HL-60 (cell line): ENCODE measurements around the gene PLCD1.

Experiments
- DNase-seq, 2 experiments: peaks; one replicate each; pipeline ENCODE4 v3.0.0-alpha.2; 2010 to 2020; ENCODE audit warnings: low read depth in 1 of 2, low spot score in 1 of 2
- H3K27ac ChIP-seq: fragments of 250-450 bp; sonication (Bioruptor Pico); replicated peaks from 2 replicates; pipeline ENCODE4 v1.5.1; 2020; ENCODE audit warnings: mild to moderate bottlenecking, moderate library complexity
- H3K27me3 ChIP-seq: fragments of 250-450 bp; sonication (Bioruptor Pico); 2 replicates; pipeline ENCODE4 v1.5.1; 2021; ENCODE audit warnings: mild to moderate bottlenecking, moderate library complexity; ENCODE audit not compliant: insufficient read depth, poor library complexity, severe bottlenecking
- H3K4me3 ChIP-seq: replicated peaks from 2 replicates; pipeline ENCODE4 v1.5.1; 2011; ENCODE audit warnings: mild to moderate bottlenecking, control low read depth, low read length; ENCODE audit not compliant: insufficient read depth
- CTCF ChIP-seq: IDR thresholded peaks from one replicate; pipeline ENCODE4 v1.5.1; 2011; ENCODE audit warnings: low read length, control low read depth, inconsistent platforms; ENCODE audit not compliant: insufficient read depth
- GABPA ChIP-seq: IDR thresholded peaks from 2 replicates; pipeline ENCODE4 v1.6.1; 2012; ENCODE audit warnings: low read depth
- POLR2AphosphoS5 ChIP-seq: IDR thresholded peaks from 2 replicates; pipeline ENCODE4 v1.6.1; 2012; ENCODE audit warnings: low read depth
- REST ChIP-seq: IDR thresholded peaks from 2 replicates; pipeline ENCODE4 v1.6.1; 2012; ENCODE audit warnings: low read depth; ENCODE audit not compliant: insufficient replicate concordance
- SPI1 ChIP-seq: IDR thresholded peaks from 2 replicates; pipeline ENCODE4 v1.6.1; 2012; ENCODE audit warnings: low read depth, mild to moderate bottlenecking, borderline replicate concordance

PLCD1 gene

GRCh38 chr3:37995652-37996641, 33.5 kb downstream of the PLCD1 start:
- no peak overlapping the region for H3K4me3 ChIP-seq
- TF ChIP-seq POLR2AphosphoS5, result no peak
- no peak for TF ChIP-seq REST
- no peak for TF ChIP-seq GABPA
- no peak for TF ChIP-seq SPI1
- no peak for TF ChIP-seq CTCF
- no peaks in the 10 kb centered on the region for H3K27me3 ChIP-seq
- peak overlapping the region; percentile 10; the same call in 1 of the 2 replicates for H3K27ac ChIP-seq
- DNase-seq, result no peak

DNA sequence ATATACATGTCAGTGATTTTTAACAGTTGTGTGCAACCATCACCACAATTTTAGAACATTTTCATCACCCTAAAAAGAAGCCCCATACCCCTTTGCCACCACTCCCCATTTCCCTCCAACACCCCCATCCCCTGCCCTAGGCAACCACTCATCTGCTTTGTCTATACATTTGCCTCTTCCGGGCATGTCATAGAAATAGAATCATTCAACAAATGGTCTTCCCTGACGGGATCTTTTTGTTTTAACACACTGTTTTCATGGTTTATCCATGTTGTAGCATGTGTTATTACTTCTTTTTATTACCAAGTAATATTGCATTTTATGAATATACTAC, 34.8 kb downstream of the PLCD1 start:
- Histone ChIP-seq H3K27me3 (no peaks in the 10 kb centered on the region), H3K4me3 (peak overlapping the region; percentile 49), H3K27ac (peak overlapping the region; percentile 84)
- no peak for DNase-seq
- TF ChIP-seq REST, result no peak
- no peak for TF ChIP-seq GABPA
- TF ChIP-seq SPI1, result no peak
- TF ChIP-seq POLR2AphosphoS5, result no peak
- TF ChIP-seq CTCF, result no peak

GRCh38 chr3:37993820-37994638, 35.4 kb downstream of the PLCD1 start:
- Histone ChIP-seq H3K4me3 (peak overlapping the region; percentile 49), H3K27ac (peak overlapping the region; percentile 84), H3K27me3 (no peaks in the 10 kb centered on the region)
- peak; percentile 79 to 84 for DNase-seq
- TF ChIP-seq SPI1 (peak; percentile 40; the same call in 1 of the 2 replicates), POLR2AphosphoS5 (peak; percentile 92), GABPA (peak; percentile 79), CTCF (no peak), REST (peak; percentile 69)
